Measurements from ENCODE around the gene CLEC19A.

- TF ChIP-seq ARNTL (CRISPR knock-in tag; IDR thresholded peaks at IDR 0.05; ENCODE audit: borderline replicate concordance, low read depth), result no peak
- TF ChIP-seq ZFP3 (CRISPR knock-in tag; IDR thresholded peaks at IDR 0.05), result no peak
- TF ChIP-seq CREB5 (CRISPR knock-in tag; IDR thresholded peaks at IDR 0.05; ENCODE audit: low read depth), result no peak
Measured at GRCh38 chr16:19348125-19348524, 62.6 kb downstream of the CLEC19A start.

Measured in SK-N-SH treated with all-trans-retinoic acid at 6 μM for 48 hours (cell line).